NOMO-1 (cell line): ENCODE data around the gene LIPC.
"Not testable (repeated sequence)": the region's sequence is repeated elsewhere in the genome, so short reads cannot be mapped to it uniquely, and the experiment has no call there.

Source experiments
- DNase-seq, 2 experiments: peaks; one replicate each; lab custom pipeline; 2025; ENCODE audit not compliant: unreplicated experiment in 2 of 2; lab: John Stamatoyannopoulos, UW

LIPC gene

DNA sequence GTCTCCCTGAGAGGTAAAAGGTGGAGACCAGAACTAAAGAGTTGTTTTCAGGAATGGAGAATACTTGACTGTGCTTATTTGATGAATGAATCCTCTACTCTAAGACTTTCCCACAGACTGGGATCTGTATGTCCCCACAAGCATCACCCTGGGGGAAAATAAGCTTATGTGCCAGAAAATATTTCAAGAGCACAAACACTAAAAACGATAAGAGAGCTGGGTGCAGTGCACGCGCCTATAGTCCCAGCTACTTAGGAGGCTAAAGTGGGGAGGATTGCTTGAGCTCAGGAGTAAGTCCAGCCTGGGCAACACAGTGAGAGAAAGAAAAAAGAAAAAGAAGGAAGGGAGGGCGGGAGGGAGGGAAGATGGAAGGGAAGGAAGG lies 167.0 kb downstream of the LIPC start:
- no peak for DNase-seq

DNA sequence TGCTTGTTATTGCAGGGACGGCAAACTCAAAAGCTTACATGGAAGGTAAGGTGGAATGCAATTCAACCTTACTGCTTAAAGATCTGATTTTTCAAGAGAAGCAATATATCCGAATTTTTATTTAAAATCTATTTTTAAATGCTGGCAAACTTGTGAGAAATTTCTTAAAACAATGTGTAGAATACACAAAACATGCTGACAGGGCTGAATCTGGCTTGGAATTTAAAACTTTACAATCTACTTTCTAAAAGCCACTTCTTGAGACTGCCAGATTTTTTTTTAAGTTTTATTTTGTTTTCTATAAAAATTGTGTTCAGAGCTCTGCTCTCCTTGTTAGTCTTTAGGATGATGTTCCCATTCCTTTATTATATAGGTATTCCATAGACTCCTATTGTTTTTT lies 171.0 kb downstream of the LIPC start:
- no peak for DNase-seq

DNA sequence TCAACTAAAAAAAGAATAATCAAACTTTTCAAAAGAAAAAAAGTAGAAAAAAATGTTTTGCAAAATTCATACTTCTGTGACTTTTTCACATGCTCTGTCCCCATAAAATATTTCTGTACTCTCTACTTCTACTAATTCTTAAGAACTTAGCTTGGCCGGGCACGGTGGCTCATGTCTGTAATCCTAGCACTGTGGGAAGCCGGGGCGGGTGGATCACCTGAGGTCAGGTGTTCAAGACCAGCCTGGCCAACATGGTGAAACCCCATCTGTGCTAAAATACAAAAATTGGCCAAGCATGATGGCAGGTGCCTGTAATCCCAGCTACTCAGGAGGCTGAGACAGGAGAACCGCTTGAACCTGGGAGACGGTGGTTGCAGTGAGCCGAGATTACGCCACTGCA lies 172.1 kb downstream of the LIPC start:
- not testable (repeated sequence) for DNase-seq

DNA sequence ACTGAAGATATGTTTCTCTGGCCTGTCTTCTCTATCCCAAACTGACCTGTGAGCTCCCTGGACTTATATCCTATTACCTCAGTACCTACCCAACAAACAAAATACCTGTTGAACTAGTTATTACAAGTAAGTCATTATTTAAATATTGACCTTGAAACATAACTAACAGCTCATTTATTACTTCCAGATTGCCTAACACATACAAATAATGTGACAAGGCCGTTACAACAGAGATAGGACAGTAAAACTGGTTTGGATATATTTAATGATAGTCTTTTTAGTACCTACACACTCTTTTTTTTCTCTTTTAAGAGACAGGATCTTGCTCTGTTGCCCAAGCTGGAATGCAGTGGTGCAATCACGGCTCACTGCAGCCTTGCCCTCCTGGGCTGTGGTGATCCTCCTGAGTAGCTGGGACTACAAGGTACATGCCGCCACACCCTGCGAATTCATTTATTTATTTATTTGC lies 172.7 kb downstream of the LIPC start:
- DNase-seq = no peak

DNA sequence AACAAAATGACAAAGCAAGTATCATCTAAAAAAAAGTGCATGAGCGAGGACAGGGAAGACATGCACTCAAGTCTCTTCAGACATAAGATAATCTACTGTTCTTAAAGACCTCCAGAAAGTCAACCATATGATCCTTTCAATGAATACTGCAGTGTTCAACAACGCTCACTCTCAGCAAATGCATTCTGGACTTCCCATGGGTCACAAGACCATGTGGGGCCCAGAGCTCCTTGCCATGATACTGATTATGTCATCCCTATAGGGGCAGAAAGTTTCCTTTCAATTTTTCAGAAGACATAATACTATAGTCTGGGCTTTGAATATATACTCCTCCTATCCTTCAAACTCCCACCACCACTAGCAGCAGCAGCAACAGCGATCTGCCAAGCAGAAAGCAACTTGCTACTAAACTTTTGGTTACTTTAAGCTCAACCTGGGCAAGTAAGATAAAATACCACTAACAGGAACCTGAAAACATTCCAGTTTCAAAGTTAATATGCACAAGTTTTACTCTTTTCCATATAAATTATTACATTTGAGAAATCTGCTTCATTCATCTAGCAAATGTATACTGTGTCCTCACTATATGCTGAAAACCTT lies 174.2 kb downstream of the LIPC start:
- DNase-seq = no peak

DNA sequence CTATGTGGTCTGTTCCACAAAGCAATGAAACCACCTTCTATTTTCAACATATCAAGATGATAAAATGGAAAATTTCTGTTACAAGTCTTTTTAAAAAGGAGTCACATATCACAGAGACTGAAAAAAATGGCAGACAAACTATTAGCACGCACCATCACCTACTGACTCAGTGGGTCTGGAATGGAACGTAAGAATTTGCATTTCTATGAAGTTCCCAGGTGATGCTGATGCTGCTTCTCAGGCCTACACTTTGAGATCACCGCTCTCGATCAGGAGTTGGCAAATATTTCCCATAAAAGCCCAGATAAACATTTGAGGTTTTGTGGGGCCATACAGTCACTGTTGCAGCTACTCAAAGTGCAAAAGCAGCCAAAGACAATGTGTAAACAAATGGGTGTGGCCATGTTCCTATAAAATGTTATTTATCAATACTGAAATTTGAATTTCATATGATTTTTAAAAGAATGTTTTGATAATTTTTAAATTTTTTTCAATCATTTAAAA lies 174.8 kb downstream of the LIPC start:
- DNase-seq = no peak

DNA sequence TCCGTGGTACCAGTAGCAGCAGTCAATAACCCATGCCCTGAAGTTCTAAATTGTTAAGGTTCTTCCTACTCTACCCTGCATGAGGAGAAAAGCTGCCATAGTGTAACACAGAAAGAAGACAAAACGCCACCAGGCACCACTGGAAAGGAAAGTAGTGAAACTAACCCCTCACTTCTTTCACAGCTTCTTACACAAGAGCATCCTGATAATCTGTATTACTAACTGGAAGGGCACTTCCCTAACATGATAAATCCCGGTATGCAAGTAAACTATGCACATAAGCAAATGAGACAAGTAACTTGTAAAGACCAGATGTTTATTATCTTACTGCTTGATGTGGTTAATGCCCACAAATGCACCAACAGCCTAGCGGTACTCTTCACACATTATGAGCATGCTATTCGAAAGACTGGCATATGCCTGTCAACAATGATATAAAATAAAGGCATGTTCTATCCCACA lies 176.4 kb downstream of the LIPC start:
- DNase-seq = no peak

DNA sequence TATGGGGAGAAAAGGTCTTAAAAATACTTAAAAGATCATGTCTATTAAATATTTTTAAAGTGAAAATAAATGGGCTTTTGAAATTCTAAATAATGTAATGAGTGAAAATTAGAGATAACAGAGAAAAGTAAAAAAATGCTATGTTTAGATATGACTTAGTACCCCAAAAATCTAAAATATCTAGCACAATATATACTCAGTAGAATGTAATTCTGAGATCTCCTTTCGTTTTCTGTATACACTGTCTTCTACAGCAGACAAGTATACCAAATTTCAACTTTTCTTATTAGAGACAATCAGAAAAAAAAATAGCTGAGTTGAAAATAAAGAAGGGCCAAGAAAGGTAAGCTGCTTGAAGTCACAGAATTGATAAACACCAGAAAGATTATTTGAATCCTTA lies 176.9 kb downstream of the LIPC start:
- no peak for DNase-seq

DNA sequence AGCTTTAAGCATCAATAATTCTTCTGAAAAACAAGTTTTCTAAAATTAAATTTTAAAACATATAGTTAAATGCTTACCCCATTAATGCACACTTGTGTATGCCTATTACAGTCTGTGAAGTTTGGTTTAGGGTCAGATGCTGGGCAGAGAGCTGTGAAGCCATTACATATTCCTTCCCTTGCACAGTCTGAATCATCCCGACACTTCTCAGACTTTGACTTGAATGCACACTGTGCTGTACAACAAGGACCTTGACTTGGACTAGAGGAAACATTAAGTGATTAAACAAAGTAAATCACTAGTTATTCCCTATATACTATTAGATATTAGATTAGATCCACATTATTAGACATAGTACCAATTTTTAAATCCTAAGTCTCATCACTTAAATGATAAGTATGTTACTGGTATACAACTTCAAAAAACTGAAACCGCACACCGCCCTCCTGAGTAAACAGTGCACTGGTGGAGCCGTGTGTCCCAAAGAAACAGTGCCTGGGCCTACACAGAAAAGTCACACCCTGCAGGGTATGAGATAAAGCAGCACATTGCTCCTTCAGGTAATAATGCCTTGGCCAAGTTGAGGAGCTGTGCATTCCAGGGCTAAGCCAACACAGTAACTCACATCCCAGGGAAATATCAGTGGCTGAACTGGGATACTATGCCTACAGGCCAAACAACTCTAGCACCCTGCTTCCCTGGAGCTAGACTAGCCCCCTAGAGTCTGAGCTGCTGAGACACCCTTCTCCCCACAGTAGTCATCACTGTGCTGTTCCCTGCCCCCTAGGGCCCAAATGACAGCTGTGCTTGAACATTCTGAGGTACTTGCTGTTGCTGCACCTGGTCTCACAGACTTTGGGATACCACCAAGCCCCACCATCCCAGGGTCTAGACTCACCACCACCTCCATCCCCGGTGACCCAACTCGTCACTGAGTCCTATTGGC lies 180.2 kb downstream of the LIPC start:
- no peak for DNase-seq

DNA sequence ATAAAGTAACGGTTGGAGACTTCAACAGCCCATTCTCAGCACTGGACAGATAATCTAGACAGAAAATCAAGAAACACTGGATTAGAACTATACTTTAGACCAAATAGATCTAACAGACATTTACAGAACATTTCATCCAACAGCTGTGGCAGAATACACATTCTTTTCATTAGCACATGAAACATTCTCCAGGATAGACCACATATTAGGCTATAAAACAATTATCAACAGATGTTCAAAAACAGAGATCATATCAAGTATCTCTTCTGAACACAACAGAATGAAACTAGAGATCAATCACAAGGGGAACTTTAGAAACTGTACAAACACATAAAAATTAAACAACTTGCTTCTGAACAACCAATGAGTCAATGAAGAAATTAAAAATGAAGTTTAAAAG lies 184.4 kb downstream of the LIPC start:
- DNase-seq = no peak
